Measurements from ENCODE around the gene RAPGEF5. TPM values are rescaled to one million over a fixed set of nuclear protein-coding genes. Genes with fewer than 3 reads are reported as not detected.

The RAPGEF5 gene
- polyA plus RNA-seq, 5 donors, result 47.2 to 88.7 (median 72.8) TPM

- no peak for DNase-seq
Measured at GRCh38 chr7:22350466-22351328, 6.3 kb downstream of the RAPGEF5 start.

- no peak for DNase-seq
Measured at GRCh38 chr7:22348379-22348778, 8.6 kb downstream of the RAPGEF5 start.

GRCh38 chr7:22346383-22347107, 10.4 kb downstream of the RAPGEF5 start:
- no peak for DNase-seq

- no peak for DNase-seq
Measured at GRCh38 chr7:22344655-22345054, 12.3 kb downstream of the RAPGEF5 start.

- DNase-seq, result no peak
Measured at GRCh38 chr7:22343612-22344011, 13.3 kb downstream of the RAPGEF5 start.

- DNase-seq, result no peak
Measured at GRCh38 chr7:22343071-22343470, 13.9 kb downstream of the RAPGEF5 start.

- no peak for DNase-seq
Measured at GRCh38 chr7:22339725-22340390, 17.1 kb downstream of the RAPGEF5 start.

GRCh38 chr7:22338877-22339276, 18.1 kb downstream of the RAPGEF5 start:
- DNase-seq, result no peak

GRCh38 chr7:22338411-22338810, 18.5 kb downstream of the RAPGEF5 start:
- no peak for DNase-seq

- DNase-seq, result no peak
Measured at GRCh38 chr7:22333680-22334141, 23.2 kb downstream of the RAPGEF5 start.

GRCh38 chr7:22332461-22332870, 24.5 kb downstream of the RAPGEF5 start:
- DNase-seq, result no peak

GRCh38 chr7:22331704-22332103, 25.2 kb downstream of the RAPGEF5 start:
- no peak for DNase-seq

GRCh38 chr7:22330903-22331302, 26.1 kb downstream of the RAPGEF5 start:
- DNase-seq, result no peak

GRCh38 chr7:22329816-22330524, 27.0 kb downstream of the RAPGEF5 start:
- no peak for DNase-seq

GRCh38 chr7:22326181-22326580, 30.8 kb downstream of the RAPGEF5 start:
- no peak for DNase-seq

- no peak for DNase-seq
Measured at GRCh38 chr7:22325671-22326070, 31.3 kb downstream of the RAPGEF5 start.

GRCh38 chr7:22323714-22324113, 33.2 kb downstream of the RAPGEF5 start:
- DNase-seq, result no peak

- no peak for DNase-seq
Measured at GRCh38 chr7:22320416-22320815, 36.5 kb downstream of the RAPGEF5 start.

- DNase-seq, result no peak
Measured at GRCh38 chr7:22319424-22320403, 37.2 kb downstream of the RAPGEF5 start.

- DNase-seq, result no peak
Measured at GRCh38 chr7:22318376-22318775, 38.6 kb downstream of the RAPGEF5 start.
